HuH-7.5 (cell line): ENCODE results near the gene LYSMD4.
A peak's percentile ranks its signal among the peaks of the same experiment; 100 is the strongest.
"Not testable (repeated sequence)": the region's sequence is repeated elsewhere in the genome, so short reads cannot be mapped to it uniquely, and the experiment has no call there.

Source experiments
- DNase-seq: peaks from one replicate; pipeline ENCODE4 v3.0.0; 2011; ENCODE audit warnings: low spot score

Gene LYSMD4

GRCh38 chr15:99733268-99734039 is at the start of gene LYSMD4:
TSS of gene LYSMD4 (minus strand) at chr15:99733437. CDS start at chr15:99731999, 1,438 bp downstream.
- peak; percentile 99 for DNase-seq

DNA sequence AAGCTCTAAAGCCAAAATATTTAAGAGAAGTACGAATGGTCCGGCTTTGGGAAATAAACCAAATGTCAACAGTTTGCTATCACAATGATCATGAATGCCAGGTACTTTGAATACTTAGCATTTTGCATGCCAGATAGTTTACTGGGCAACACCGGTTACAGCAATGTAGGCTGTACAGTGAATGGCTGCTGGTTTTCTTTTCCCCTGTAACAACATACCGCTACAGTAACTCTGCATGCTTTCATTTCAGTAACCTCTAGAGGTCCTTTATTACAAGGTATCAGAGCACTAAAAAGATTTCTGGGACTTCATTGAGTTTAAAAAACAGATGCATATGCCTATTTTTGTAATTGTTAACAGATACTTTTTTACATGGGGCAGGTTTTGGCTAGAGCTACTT is 48.8 kb upstream of the LYSMD4 start:
- not testable (repeated sequence) for DNase-seq

- DNase-seq = no peak
Measured at GRCh38 chr15:99777144-99777543, 43.9 kb upstream of the LYSMD4 start.

GRCh38 chr15:99764522-99764921 is 31.3 kb upstream of the LYSMD4 start:
- DNase-seq = no peak

GRCh38 chr15:99763827-99764226 is 30.6 kb upstream of the LYSMD4 start:
- no peak for DNase-seq

DNA sequence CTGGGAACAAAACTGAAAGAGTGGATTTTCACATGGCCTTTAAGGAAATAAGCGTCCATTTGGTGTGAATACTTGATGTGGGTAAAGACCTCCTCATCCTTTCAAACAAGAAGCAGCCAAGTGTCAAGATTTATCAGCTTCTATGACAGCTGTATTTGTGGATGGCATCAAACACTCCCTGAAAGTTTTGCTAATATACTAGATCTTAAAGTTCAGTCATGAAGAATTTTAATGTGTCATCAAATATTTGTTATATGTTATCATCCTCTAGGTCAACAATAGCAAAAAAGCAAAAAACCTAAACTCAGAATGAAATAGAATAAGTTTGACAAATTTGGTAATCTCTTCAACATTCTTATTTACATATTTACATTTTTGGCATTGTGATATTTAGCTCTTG is 29.1 kb upstream of the LYSMD4 start:
- DNase-seq = no peak

GRCh38 chr15:99755692-99756409 is 22.6 kb upstream of the LYSMD4 start:
- peak; percentile 73 for DNase-seq

GRCh38 chr15:99753066-99753465 is 19.8 kb upstream of the LYSMD4 start:
- DNase-seq = no peak

DNA sequence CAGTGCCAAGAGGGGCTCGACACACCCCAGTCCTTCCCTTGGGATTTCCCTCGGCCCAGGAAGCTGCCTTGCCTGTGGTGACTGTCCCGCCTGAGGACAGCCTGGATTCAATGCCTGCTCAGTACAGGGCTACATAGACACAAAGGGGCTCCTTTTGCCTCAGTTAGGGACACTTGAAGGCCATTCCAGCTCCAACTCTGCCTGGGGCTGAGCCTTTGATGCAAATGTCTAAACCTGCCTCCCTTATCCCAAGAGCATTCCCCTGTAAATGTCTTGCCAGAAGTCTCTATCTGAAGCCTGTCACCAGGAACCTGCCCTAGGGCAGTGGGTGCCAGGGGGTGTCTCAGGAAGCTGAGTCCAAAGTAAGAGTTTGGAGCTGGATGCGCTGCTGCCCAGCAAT is 19.3 kb upstream of the LYSMD4 start:
- DNase-seq = no peak

GRCh38 chr15:99750326-99750725 is 17.1 kb upstream of the LYSMD4 start:
- not testable (repeated sequence) for DNase-seq

- no peak for DNase-seq
Measured at GRCh38 chr15:99749386-99749785, 16.1 kb upstream of the LYSMD4 start.

- DNase-seq = no peak
Measured at GRCh38 chr15:99745370-99746086, 12.3 kb upstream of the LYSMD4 start.

DNA sequence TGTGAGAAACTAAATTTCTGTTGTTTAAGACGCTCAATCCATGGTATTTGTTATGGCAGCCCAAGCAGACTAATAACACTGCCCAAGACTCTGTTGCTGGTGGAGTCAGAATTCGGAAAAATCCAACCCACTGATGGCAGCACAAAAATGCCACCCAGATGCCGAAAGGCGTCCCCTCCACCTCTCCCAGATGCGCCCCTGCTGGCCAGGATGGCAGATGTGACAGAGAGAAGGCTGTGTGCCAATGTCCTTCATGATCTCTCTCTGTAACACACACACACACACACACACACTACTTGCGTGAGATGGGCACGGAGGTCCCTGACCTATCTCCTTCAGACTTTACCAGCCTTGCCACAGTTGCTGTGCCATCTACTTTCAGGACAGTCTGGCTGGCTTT is 10.9 kb upstream of the LYSMD4 start:
- no peak for DNase-seq

DNA sequence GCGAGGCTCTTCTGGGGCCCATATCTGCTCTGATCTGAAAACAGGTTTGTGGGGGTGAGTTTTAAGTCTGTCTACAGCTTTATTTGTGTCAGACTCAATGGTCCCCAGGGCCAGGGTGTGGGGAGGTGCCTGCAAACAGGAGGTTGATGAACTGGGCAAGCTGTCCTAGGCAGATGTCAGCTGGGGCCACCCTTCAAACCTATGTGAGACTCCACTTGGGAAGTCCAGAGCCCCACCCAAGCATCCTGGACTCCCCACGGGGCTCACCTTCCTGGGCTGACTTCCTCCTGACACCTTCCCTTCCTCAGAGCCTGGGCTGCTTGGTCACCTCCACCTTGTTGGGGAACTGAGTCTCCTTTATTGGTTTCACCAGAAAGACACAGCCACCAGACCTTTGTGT is 8.6 kb upstream of the LYSMD4 start:
- no peak for DNase-seq

DNA sequence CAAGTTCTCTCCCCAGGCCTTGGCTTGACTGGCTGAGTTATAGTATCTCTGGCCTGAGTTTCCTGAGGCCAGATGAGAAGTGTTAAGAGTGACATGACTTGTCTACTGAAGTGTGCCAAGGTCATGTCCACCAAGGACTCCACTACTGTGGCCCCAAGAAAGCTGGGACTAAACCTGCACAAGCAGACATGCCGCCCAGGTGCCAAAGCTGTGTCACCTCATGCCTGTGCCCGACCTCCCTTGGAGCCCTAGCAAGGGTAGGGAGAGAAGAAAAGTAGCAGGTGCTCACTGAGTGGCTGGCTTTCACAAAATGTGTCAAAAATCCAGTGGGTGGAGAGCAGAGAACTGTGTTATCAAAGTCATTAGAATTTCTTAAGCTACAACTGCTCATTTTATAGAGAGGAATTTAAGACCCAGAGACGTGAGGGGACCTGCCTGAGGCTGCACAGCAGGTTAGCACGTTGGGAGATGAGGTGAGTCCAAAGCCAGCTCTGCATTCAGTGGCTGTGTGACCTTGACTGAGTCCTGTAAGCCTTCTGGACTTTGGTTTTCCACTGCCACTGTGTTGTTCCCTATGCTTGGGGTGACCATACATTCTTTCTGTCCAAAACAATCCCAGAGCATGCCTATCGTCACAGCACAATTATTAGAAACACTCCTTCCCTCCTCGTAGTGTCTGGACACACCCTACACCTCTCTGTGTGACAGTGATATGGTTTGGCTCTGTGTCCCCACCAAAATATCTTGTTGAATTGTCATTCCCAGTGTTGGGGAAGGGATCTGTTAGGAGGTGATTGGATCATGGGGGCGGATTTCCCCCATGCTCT is 5.0 kb upstream of the LYSMD4 start:
- DNase-seq = no peak

- no peak for DNase-seq
Measured at GRCh38 chr15:99736702-99737101, 3.5 kb upstream of the LYSMD4 start.

DNA sequence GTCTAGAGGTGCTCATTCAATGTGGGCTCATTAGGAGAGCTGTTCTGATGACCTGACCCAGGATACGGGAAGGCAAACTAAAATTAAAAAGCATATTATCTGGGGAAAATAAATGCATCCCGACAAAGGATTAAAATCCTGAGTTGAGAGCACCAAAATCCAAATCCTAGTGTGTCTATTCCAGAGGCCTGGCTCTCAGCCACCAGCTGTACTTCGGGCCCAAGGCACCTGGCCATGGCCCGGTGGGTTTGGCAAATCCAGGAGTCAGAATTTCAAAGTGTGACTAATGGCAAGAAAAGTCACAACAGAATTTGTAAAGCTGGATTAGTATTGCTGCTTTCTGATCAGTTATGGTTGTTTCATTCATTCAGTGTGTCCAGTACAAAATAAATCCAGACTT is 2.6 kb upstream of the LYSMD4 start:
- DNase-seq = no peak

DNA sequence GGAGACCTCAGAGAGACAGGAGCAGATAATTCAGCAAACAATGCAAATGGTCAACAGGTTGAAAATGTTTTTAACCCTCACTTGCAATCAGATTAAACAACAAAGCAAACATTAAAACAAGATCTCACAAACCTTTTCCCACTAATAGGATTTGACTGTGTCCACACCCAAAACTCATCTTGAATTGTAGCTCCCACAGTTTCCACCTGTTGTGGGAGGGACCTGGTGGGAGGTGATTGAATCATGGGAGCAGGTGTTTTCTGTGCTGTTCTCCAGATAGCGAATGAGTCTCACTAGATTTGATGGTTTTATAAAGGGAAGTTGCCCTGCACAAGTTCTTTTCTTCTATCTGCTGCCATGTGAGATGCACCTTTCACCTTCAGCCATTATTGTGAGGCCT is 1.3 kb upstream of the LYSMD4 start:
- no peak for DNase-seq

DNA sequence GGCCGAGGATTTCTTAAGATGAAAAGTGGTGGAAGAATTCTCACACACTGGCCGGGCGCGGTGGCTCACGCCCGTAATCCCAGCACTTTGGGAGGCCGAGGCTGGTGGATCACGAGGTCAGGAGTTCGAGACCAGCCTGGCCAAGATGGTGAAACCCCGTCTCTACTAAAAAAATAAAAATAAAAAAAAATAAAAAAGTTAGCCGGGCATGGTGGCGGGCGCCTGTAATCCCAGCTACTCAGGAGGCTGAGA is 729 bp upstream of the LYSMD4 start:
- DNase-seq = not testable (repeated sequence)

- peak; percentile 71 for DNase-seq
Measured at GRCh38 chr15:99732751-99733267, 428 bp downstream of the LYSMD4 start.

DNA sequence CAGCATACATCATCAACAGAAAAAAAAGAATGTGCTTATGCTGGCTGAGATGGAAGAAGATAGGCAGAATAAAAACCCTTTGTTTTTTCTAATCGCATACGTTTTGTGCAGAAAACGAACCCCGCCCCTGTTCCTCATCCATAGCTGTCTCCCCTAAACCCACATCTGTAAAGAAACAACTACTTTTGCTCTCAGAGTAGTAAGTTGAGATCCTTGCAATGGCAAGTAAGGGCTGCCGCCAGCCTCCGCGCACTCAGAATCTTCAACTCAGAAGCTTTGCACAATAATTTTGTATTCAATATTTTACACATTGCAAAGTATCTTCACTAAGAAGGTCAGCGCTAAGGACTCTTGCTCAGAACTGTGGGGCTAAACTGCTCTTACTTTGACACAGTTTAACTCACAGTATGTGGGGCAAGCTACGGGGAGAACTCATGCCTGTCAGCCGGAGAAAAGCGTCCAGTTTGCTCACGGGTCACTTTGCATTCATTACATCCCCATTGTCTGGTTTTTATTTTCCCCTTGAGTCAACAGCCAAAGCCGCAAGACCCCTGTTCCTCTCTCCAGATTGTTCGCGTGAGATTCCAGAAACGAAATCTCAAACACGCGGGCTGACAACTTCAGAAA is 1.0 kb downstream of the LYSMD4 start:
- no peak for DNase-seq
